CMK (cell line): ENCODE data around the gene DIPK2B.

ENCODE experiments used
- DNase-seq: peaks from one replicate; pipeline ENCODE4 v3.0.0-alpha.2; 2010; ENCODE audit warnings: low read depth

Gene DIPK2B

GRCh38 chrX:45157647-45158046 lies 43.0 kb downstream of the DIPK2B start:
- no peak for DNase-seq

- DNase-seq = no peak
Measured at GRCh38 chrX:45154462-45154861, 46.2 kb downstream of the DIPK2B start.

- no peak for DNase-seq
Measured at GRCh38 chrX:45154033-45154360, 46.7 kb downstream of the DIPK2B start.
